Stimulated activated naive CD4-positive, alpha-beta T cell treated with Interleukin-2 at 50 U/mL for 16 hours (primary cell): ENCODE data around the gene TSC2.

Experiments
- DNase-seq: peaks from one replicate; lab custom pipeline; 2025; lab: John Stamatoyannopoulos, UW

The TSC2 gene

DNA sequence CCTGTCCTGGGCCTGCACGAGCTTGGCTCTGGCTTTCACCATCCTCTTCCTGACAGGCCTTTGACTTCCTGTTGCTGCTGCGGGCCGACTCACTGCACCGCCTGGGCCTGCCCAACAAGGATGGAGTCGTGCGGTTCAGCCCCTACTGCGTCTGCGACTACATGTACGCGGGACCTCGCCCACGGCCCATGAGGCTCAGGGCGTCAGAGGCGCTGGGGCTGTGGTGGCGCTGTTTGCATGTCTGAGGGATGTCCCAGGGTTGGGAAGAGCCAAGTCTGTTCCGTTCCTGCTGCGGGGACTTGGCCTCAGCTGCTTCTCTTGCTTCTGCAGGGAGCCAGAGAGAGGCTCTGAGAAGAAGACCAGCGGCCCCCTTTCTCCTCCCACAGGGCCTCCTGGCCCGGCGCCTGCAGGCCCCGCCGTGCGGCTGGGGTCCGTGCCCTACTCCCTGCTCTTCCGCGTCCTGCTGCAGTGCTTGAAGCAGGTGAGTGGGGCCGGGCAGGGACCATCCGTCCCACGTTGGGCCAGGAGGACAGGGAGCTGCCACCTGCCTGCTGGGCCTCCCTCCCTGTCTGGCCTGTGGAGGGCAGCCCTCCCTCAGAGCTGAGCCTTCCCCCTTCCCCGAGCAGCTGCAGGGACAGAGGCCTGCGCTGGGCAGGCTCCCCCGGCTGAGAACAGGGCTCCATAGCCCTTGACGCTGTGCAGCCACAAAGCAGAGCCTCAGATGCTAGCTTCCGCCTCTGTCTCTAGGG is 23.8 kb downstream of the TSC2 start:
- DNase-seq = no peak

DNA sequence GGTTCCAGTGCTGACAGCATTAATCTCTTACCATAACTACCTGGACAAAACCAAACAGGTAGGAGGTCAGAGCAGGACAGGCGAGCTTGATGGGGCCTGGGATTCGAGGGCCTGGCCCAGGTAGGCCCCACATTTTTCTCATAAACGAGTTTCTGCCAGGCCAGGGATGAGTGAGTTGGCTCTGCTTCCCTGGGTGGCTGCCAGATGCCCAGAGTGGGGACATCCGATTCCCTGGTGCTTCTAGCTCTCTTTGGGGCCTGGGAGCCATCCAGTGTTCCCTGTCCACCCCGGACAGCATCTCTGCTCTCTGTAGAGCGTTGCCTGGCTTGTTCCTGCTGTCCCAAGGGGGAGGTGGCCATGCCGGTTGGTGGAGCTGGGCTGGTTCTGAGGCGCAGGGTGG is 25.1 kb downstream of the TSC2 start:
- no peak for DNase-seq

DNA sequence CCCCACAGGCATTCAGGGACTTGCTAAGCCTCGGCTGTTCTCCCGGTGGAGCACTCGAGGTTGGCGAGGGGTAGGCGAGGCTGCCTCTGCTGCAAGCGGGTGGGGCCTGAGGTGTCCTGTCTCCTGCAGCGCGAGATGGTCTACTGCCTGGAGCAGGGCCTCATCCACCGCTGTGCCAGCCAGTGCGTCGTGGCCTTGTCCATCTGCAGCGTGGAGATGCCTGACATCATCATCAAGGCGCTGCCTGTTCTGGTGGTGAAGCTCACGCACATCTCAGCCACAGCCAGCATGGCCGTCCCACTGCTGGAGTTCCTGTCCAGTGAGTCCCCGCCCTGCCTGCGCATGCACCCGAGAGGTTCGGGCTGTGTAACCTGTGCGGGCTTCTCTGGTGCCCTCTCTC is 26.3 kb downstream of the TSC2 start:
- DNase-seq = no peak

DNA sequence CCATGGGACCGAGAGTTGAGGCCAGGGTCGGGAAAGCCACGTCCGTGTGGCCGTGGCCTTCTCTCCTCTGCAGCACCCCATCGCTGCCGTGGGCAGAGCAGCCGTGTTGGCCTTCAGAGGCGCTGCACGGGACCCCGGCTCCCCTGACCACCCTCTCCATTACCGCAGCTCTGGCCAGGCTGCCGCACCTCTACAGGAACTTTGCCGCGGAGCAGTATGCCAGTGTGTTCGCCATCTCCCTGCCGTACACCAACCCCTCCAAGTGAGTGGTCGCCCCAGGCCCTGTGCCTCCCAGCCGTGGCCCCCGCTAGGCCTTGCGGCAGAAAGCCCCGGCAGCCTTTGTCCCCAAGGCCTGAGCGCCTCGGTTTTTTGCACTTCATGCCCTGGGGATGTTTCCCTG is 27.8 kb downstream of the TSC2 start:
- DNase-seq = no peak

DNA sequence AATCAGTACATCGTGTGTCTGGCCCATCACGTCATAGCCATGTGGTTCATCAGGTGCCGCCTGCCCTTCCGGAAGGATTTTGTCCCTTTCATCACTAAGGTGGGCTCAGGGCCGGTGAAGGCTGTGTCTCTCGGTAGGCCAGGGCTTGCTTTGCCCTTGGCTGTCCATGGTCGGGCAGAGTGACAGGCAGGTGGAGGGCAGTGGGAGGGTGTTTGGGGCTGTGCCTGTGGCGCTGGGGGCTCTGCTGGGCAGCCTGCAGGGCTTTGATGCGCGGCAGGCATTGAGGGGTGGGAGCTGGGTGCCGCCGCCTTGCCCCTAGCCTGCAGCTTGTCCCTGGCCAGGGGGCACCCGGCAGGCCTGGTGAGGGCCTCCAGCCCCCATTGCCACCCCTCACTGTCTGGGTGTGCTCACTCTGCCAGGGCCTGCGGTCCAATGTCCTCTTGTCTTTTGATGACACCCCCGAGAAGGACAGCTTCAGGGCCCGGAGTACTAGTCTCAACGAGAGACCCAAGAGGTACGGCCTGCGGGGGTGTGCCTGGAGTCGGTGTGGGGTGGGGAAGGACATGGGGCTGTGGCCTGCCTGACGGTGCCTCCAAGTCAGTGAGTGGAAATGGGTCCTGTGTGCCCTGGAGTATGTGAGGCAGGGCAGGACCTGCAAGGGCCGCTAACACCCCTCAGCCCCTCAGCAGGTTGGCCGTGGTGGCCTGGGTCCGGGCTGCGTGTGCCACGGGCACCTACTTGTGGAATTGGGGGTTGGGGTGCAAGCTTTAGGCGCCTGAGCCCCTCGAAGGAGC is 28.5 kb downstream of the TSC2 start:
- DNase-seq = no peak

DNA sequence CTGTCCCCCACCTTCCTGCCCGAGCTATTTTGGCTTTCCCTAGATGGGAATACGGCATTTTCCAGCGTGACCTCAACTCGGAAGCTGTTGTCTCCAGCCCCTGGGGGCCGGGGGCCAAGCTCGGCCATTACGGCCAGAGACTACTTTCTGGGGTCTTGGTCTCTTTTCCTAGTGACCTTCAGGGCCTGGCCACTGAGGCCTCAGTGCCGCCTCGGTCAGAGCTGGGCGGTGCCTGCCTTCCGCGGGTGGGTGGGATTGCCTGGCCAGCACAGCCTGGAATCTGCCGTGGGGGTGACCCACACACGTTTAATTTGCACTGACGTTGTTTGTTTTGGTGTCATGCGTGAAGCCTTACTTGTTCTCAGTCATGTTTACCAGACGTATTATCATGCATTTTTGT is 29.2 kb downstream of the TSC2 start:
- DNase-seq = no peak

DNA sequence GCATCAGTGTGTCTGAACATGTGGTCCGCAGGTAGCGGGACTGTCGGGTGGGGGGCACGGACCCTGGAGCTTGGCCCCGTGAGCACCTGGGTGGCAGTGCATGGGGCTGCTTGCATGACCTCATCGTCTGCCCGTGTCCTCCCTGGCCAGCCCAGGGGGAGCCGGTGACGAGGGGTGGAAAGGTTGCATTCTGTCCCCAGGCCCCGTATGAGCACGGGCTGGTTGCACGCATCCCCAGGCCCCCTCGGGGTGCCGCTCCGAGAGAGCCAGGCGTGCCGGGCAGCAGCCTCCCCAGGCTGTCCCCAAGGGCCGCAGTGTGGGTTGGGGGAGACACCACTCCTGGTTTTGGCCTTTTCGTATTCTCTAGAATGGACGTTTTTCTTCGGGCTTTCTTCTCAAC is 29.9 kb downstream of the TSC2 start:
- DNase-seq = no peak

DNA sequence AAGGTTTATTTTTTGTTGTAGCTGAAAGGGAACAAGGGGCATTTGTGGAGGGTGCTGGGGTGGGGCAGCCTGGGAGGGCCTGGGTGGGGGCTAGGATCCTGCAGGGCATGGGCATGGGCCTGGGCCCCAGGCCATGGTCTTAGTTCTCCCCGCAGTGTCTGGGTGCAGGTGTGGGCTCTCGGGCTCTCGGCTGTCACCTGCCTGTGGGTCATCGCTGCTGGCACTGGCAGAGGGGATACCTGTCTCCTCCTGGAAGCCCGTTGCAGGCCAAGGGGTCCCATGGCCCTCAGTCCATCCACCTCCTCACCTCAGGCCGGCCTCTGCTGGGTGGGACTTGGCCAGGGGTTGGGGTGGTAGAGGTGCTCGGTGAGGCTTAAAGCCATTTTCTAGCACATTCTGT is 30.3 kb downstream of the TSC2 start:
- no peak for DNase-seq

DNA sequence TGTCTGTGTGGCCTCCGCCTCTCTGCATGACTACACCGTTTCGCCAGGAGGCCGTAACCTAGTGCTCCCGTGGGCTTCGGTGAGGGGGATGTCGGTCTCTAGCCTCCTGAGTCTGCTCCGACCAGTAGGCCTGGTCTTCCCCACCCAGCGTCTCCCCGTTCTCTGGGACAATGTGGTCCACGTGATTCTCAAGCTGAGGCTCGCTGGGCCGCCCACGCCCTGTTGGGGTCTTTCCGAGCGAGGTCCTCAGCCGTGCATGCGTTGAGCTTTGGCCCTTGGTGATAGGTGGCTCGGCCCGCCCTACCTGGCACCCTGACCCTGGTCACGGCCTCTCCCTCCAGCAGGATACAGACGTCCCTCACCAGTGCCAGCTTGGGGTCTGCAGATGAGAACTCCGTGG is 30.9 kb downstream of the TSC2 start:
- DNase-seq = no peak

DNA sequence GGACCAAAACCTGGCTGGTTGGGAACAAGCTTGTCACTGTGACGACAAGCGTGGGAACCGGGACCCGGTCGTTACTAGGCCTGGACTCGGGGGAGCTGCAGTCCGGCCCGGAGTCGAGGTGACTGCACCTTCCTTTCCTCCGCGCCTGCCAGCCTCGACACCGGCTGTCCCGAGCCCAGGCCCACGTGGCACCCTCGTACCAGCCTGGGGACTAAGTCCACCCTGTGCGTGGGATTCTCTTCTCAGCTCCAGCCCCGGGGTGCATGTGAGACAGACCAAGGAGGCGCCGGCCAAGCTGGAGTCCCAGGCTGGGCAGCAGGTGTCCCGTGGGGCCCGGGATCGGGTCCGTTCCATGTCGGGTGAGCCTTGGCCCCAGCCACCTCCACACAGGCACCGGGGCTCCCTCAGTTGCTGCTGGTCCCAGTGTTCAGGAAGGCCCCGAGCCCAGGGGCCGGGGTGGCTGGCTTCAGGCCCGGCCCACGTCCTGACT is 31.6 kb downstream of the TSC2 start:
- DNase-seq = no peak

DNA sequence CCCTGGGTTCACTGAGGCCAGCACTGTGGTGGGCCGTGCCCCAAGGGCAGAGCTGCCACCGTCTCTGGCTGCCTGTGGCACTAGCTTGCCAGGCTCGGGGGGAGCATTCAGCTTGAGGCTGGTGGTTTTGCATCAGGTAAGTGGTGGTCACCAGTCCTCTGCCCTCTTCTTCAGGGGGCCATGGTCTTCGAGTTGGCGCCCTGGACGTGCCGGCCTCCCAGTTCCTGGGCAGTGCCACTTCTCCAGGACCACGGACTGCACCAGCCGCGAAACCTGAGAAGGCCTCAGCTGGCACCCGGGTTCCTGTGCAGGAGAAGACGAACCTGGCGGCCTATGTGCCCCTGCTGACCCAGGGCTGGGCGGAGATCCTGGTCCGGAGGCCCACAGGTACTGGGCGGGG is 32.2 kb downstream of the TSC2 start:
- DNase-seq = no peak

DNA sequence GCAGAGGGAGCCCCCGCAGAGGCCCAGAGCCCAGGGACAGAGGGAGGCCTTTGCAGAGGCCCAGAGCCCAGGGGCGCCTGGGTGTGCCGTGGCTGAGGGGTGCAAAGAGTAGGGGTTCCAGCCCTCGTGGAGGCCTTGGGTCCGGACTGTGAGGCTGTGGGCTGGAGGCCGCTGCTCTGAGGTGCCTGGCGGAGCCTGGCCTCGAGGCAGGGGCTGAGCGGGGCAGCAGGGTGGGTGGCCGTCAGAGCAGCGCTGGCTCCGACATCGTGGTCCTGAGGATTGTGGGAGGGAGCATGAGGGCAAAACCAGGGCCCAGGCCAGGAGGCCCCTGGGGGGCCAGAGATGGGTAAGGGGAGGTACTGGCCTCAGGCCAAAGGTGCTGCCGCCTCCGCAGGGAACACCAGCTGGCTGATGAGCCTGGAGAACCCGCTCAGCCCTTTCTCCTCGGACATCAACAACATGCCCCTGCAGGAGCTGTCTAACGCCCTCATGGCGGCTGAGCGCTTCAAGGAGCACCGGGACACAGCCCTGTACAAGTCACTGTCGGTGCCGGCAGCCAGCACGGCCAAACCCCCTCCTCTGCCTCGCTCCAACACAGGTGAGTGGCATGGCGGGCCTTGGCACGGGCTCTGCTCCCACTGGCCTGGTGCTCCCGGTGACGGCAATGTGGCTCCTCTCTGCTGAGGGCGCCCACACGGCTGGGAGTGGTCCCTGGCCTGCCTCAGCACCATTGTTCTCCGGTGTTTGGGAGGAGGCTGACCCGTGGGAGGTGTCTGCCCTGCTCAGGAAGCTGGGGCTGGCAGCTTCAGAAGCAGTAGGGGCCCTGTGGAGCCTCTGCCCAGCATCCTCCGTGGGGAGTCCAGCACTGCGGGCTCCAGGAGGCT is 33.7 kb downstream of the TSC2 start:
- DNase-seq = no peak

DNA sequence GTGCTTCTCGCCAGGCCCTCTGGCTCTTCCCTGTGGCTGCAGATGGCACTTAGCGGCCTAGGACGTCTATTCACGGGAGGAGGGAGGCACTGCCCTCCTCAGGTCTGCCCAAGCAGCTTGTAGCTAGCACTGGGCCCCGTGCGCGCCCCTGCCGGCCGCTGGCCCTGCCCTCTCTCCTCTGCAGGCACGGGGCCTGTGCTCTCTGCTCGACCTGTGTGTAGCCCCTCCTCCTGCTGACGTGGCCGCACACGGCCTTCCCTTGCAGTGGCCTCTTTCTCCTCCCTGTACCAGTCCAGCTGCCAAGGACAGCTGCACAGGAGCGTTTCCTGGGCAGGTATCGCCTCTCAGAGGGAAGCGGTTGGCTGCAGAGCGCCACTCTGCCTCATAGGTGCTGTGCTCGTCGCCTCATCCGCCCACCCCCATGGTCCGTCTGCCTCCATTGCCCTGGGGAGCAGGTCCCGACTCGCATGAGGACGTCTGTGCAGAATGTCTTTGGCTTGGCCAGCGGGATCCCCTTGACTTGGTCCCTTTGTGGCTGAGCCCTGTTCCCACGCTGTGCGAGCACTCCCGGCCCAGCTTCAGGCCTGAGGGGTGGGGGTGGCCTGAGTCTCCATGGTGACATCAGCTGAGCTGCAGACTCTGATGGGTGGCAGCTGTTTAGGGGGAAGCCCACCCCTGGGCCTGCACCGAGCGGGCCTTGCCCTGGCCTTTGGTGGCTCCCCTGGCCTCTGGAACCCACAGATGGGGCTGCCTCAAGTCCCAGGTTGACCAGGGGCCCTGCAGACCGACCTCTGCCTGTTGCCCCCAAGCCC is 34.6 kb downstream of the TSC2 start:
- no peak for DNase-seq

DNA sequence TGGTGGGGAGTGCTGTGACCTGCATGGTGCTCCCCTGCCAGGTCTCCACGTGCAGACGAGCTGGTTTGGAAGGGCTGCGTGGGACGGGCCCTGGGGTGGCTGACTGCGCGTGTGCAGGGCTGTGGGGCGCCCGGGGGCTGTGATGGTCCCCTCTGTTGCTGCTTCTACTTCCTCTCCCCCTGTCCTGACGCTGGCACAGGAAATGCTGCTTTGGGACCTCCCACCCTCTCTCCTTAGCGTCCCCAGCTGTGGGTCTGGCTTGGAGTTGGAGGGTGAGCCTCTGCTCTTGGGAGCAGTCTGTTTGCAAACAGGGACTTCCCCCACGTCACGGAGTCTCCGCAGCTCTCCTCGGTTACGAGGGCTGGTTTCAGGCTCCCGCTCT is 35.2 kb downstream of the TSC2 start:
- DNase-seq = no peak

DNA sequence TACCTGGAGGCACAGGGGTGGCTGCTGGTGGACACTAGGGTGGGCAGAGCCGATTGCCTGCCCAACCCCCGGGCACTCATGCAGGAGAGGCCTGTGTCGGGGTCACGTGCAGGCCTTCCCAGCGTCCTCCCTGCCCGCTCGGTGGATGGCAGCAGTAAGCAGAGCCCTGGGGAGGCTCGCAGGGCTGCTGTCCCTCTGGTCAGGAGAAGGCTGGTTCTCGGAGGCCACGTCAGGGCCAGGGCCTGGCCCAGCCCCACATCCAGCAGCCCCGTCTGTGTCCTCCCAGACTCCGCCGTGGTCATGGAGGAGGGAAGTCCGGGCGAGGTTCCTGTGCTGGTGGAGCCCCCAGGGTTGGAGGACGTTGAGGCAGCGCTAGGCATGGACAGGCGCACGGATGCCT is 35.6 kb downstream of the TSC2 start:
- DNase-seq = no peak

DNA sequence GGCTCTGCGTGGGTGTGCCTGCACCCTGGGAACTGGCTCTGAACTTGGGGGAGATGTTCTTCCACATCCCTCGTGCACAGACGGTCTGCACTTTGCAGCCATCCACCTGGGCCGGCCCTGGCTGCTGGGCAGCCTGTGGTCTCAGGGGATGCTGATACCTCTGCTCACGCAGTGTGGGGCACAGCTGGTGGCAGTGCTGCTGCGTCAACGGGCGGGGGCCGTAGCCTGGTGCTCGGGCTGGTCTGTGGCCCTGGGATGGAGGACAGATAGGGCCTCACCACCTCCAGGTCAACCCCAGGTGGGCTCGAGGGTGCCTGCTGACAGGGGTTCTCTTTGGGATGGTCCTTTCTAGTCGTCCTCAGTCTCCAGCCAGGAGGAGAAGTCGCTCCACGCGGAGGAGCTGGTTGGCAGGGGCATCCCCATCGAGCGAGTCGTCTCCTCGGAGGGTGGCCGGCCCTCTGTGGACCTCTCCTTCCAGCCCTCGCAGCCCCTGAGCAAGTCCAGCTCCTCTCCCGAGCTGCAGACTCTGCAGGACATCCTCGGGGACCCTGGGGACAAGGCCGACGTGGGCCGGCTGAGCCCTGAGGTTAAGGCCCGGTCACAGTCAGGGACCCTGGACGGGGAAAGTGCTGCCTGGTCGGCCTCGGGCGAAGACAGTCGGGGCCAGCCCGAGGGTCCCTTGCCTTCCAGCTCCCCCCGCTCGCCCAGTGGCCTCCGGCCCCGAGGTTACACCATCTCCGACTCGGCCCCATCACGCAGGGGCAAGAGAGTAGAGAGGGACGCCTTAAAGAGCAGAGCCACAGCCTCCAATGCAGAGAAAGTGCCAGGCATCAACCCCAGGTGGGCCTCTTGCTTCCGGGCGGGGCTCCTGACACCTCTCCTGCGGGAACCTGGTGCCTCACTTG is 36.3 kb downstream of the TSC2 start:
- DNase-seq = no peak

DNA sequence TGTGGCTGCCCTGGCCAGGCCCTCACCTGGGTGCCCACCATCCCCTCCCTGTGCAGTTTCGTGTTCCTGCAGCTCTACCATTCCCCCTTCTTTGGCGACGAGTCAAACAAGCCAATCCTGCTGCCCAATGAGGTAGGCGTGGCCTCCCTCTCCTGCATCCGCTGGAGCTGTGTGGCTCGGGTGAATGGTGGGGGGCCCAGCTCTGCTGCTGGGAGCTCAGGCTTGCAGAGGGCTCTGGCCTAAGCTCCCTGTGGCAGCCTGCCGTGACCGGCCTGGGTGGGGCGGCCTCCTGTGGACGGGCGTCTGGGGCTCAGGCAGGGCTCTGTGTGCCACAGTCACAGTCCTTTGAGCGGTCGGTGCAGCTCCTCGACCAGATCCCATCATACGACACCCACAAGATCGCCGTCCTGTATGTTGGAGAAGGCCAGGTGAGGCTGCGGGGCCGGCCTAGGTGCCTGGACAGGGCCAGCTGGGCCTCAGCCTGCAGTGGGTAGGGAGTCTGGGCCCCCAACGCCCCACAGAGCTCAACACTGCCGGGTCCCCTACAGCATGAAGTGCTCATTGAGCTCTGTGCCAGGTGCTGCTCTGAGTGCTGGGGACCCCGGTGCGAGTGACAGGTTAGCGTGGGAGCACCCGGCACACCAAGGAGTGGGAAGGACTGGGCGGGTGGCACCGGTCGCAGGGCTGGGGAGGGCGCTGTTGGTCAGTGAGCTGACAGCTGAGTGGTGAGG is 37.3 kb downstream of the TSC2 start:
- no peak for DNase-seq

DNA sequence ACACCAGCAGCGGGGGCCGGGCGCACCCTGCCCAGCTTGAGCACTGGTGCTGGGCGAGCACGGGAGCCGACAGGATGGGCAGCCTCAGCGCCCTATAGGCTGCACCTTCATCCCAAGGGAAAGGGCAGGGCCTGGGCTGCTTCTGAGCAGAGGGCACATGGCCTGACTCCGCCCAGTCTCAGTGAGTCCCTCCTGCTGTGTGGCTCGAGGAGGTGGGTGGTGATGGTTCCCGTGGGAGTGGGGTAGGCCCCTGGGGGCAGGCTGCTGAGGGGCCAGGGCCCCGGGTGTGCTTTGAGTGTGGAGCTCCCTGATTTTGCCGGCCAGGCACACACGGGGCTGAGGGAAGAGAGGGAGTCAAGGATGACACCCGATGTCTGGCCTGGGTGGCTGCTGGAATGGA is 37.9 kb downstream of the TSC2 start:
- no peak for DNase-seq

DNA sequence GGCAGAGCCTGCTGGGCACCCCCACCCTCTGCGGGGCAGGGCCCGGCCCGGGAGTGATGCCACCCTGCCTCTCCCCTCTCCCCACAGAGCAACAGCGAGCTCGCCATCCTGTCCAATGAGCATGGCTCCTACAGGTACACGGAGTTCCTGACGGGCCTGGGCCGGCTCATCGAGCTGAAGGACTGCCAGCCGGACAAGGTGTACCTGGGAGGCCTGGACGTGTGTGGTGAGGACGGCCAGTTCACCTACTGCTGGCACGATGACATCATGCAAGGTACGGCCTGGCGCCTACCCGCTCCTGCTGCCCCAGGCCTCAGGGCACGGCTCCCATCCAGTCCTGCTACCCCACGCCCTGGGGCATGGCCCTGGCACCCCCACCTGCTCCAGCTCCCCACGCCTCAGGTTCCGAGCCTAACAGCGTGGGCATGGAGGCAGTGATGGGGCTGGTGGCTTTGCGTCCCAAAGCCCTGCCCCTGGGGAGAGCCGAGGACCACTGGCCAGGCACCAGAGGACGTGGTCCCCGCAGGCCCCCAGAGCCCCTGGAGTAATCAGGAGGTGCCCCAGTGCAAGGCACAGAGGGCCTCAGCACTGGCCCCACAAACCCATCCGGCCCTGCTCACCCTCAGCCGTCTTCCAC is 38.4 kb downstream of the TSC2 start:
- DNase-seq = no peak
